Measurements from ENCODE around the gene DERA.

DERA gene

GRCh38 chr12:16030744-16031143 lies 119.6 kb downstream of the DERA start:
- Histone ChIP-seq H3K36me3 (ENCODE audit: insufficient read depth, low read length) (peaks cover 5% of the 10 kb centered on the region; the same call in 1 of the 2 replicates), H3K4me3 (ENCODE audit: low read depth in 1 of 2, low read length in 2 of 2) (no peak overlapping the region), H3K9ac (ENCODE audit: low read depth, low read length) (no peak overlapping the region)

GRCh38 chr12:16034136-16034817 lies 123.1 kb downstream of the DERA start:
- Histone ChIP-seq H4K20me1 (ENCODE audit: insufficient read depth, low read length) (no peaks in the 10 kb centered on the region), H3K27ac (ENCODE audit: low read length) (no peak overlapping the region), H3K79me2 (ENCODE audit: insufficient read depth, low read length) (no peaks in the 10 kb centered on the region), H3K27me3 (ENCODE audit: insufficient read depth, low read length, poor library complexity) (no peaks in the 10 kb centered on the region), H3K9me3 (ENCODE audit: insufficient read depth, low read length, severe bottlenecking) (no peaks in the 10 kb centered on the region), H3K4me1 (ENCODE audit: insufficient read depth, low read length) (no peaks in the 10 kb centered on the region), H3K36me3 (ENCODE audit: insufficient read depth, low read length) (peaks cover 14% of the 10 kb centered on the region; the same call in 1 of the 2 replicates), H3K4me2 (ENCODE audit: insufficient read depth, low read length) (no peak overlapping the region), H3K4me3 (ENCODE audit: low read depth in 1 of 2, low read length in 2 of 2) (no peak overlapping the region), H3K9ac (ENCODE audit: low read depth, low read length) (no peak overlapping the region), H2AFZ (ENCODE audit: low read depth, low read length) (no peak overlapping the region)
- no peak for DNase-seq
- TF ChIP-seq EZH2 (IDR thresholded peaks at IDR 0.05; ENCODE audit: borderline replicate concordance, low read depth, low read length, severe bottlenecking), result no peak
- TF ChIP-seq CTCF (IDR thresholded peaks at IDR 0.05; ENCODE audit: borderline replicate concordance, extremely low read depth, low read length, poor library complexity, severe bottlenecking), result no peak
- no peak for ATAC-seq (ENCODE audit: insufficient read depth, low read depth)

More at GRCh38 chr12:16030744-16031143, 119.6 kb downstream of the DERA start:
- Histone ChIP-seq H3K27me3 (ENCODE audit: insufficient read depth, low read length, poor library complexity) (no peaks in the 10 kb centered on the region), H3K4me1 (ENCODE audit: insufficient read depth, low read length) (no peaks in the 10 kb centered on the region), H3K4me2 (ENCODE audit: insufficient read depth, low read length) (no peak overlapping the region), H3K9me3 (ENCODE audit: insufficient read depth, low read length, severe bottlenecking) (no peaks in the 10 kb centered on the region), H4K20me1 (ENCODE audit: insufficient read depth, low read length) (no peaks in the 10 kb centered on the region), H3K79me2 (ENCODE audit: insufficient read depth, low read length) (no peaks in the 10 kb centered on the region), H2AFZ (ENCODE audit: low read depth, low read length) (no peak overlapping the region), H3K27ac (ENCODE audit: low read length) (no peak overlapping the region)
- TF ChIP-seq CTCF (IDR thresholded peaks at IDR 0.05; ENCODE audit: borderline replicate concordance, extremely low read depth, low read length, poor library complexity, severe bottlenecking) (no peak), EZH2 (IDR thresholded peaks at IDR 0.05; ENCODE audit: borderline replicate concordance, low read depth, low read length, severe bottlenecking) (no peak)
- ATAC-seq (ENCODE audit: insufficient read depth, low read depth), result no peak
- no peak for DNase-seq

GRCh38 chr12:16036073-16036472 lies 124.9 kb downstream of the DERA start:
- ATAC-seq (ENCODE audit: insufficient read depth, low read depth) (no peak), DNase-seq (no peak)
- H2AFZ ChIP-seq (ENCODE audit: low read depth, low read length), result no peak overlapping the region

More at GRCh38 chr12:16036073-16036472, 124.9 kb downstream of the DERA start:
- Histone ChIP-seq H4K20me1 (ENCODE audit: insufficient read depth, low read length) (no peaks in the 10 kb centered on the region), H3K27me3 (ENCODE audit: insufficient read depth, low read length, poor library complexity) (no peaks in the 10 kb centered on the region), H3K4me3 (ENCODE audit: low read depth in 1 of 2, low read length in 2 of 2) (no peak overlapping the region), H3K79me2 (ENCODE audit: insufficient read depth, low read length) (no peaks in the 10 kb centered on the region), H3K9me3 (ENCODE audit: insufficient read depth, low read length, severe bottlenecking) (no peaks in the 10 kb centered on the region), H3K4me1 (ENCODE audit: insufficient read depth, low read length) (no peaks in the 10 kb centered on the region), H3K9ac (ENCODE audit: low read depth, low read length) (no peak overlapping the region), H3K36me3 (ENCODE audit: insufficient read depth, low read length) (peaks cover 14% of the 10 kb centered on the region; the same call in 1 of the 2 replicates), H3K27ac (ENCODE audit: low read length) (no peak overlapping the region), H3K4me2 (ENCODE audit: insufficient read depth, low read length) (no peak overlapping the region)
- TF ChIP-seq CTCF (IDR thresholded peaks at IDR 0.05; ENCODE audit: borderline replicate concordance, extremely low read depth, low read length, poor library complexity, severe bottlenecking) (no peak), EZH2 (IDR thresholded peaks at IDR 0.05; ENCODE audit: borderline replicate concordance, low read depth, low read length, severe bottlenecking) (no peak)

Measured in DND-41 (cell line).